HUES64 (cell line): Measurements from ENCODE around the gene PER1.

ENCODE experiments used
- H3K27ac ChIP-seq: 2 replicates; pipeline ENCODE4 v1.7.0; 2013; ENCODE audit warnings: low read depth, low read length, inconsistent platforms
- H3K27me3 ChIP-seq: 2 replicates; pipeline ENCODE4 v1.6.1; 2013; ENCODE audit warnings: mild to moderate bottlenecking, low read length; ENCODE audit not compliant: insufficient read depth
- H3K36me3 ChIP-seq: 2 replicates; pipeline ENCODE4 v1.6.1; 2013; ENCODE audit warnings: mild to moderate bottlenecking, low read length; ENCODE audit not compliant: insufficient read depth
- H3K4me1 ChIP-seq: 2 replicates; pipeline ENCODE4 v1.6.1; 2013; ENCODE audit warnings: mild to moderate bottlenecking, low read length, moderate library complexity; ENCODE audit not compliant: insufficient read depth
- H3K4me3 ChIP-seq: 2 replicates; pipeline ENCODE4 v1.5.1; 2013; ENCODE audit warnings: mild to moderate bottlenecking, low read length, moderate library complexity
- H3K9ac ChIP-seq: 2 replicates; pipeline ENCODE4 v1.6.1; 2013; ENCODE audit warnings: mild to moderate bottlenecking, low read depth, low read length
- H3K9me3 ChIP-seq: 2 replicates; pipeline ENCODE4 v1.6.1; 2013; ENCODE audit warnings: low read depth, low read length; ENCODE audit not compliant: insufficient read depth
- WGBS: fragments of 150-250, 120-280 bp; methylation state at CpG from one replicate; pipeline ENCODE4 v1.1.7; 2013; ENCODE audit warnings: missing lambda C conversion rate; 5-methylcytosine and 5-hydroxymethylcytosine counted together

The PER1 gene

GRCh38 chr17:8121407-8121680 is 30.9 kb downstream of the PER1 start:
- Histone ChIP-seq H3K27me3 (peaks cover 68% of the 10 kb centered on the region), H3K9me3 (no peaks in the 10 kb centered on the region), H3K9ac (no peak overlapping the region), H3K36me3 (no peaks in the 10 kb centered on the region), H3K4me3 (peak overlapping the region; percentile 76), H3K4me1 (peaks cover 8% of the 10 kb centered on the region; the same call in 1 of the 2 replicates), H3K27ac (no peak overlapping the region)
- under 1% methylated on average over 24 of the region's 25 CpGs for WGBS

DNA sequence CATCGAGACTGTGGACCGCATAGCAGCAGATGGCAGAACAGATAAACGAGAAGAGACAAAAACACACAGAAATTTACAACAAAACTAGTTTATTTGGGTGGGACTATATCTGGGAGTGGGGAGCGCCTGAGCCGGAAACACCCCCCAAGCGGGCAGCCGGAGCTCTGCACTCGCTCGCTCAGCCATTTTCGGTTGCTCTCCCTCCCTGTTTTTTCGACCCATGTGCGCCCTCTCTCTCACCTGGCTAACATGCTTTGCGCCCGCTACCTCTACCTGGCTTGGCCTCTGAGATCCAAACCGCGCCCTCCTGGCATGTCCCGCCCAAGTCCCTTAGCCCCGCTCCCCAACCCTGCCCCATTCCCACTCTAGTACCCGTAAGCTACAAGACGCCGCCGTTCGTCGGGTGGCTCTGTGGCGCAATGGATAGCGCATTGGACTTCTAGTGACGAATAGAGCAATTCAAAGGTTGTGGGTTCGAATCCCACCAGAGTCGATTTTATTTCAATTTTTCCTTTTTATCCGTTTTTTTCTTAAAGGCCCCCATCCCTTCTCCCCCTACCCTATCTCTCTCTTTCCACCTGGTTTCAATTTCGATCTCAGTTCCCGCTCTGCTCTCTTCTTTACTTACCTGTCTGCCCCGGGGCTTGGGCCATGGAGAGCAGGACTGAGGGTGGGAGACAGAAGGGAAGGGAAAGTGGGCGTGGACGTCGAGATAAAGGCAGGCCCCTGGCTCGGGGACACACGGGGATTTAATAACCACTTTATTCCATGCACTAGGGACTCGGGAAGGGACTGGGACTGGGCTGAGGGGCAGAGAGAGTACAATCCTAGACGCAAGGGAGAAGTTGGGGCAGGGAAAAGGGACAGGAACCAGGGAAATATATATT is 31.4 kb downstream of the PER1 start:
- H3K9ac ChIP-seq = peak overlapping the region; percentile 49
- peaks cover 69% of the 10 kb centered on the region for H3K27me3 ChIP-seq
- H3K36me3 ChIP-seq = no peaks in the 10 kb centered on the region
- no peaks in the 10 kb centered on the region for H3K9me3 ChIP-seq
- H3K27ac ChIP-seq = no peak overlapping the region
- peaks cover 8% of the 10 kb centered on the region; the same call in 1 of the 2 replicates for H3K4me1 ChIP-seq
- WGBS = 0% methylated on average over 35 of the region's 40 CpGs
- H3K4me3 ChIP-seq = peak overlapping the region; percentile 76

DNA sequence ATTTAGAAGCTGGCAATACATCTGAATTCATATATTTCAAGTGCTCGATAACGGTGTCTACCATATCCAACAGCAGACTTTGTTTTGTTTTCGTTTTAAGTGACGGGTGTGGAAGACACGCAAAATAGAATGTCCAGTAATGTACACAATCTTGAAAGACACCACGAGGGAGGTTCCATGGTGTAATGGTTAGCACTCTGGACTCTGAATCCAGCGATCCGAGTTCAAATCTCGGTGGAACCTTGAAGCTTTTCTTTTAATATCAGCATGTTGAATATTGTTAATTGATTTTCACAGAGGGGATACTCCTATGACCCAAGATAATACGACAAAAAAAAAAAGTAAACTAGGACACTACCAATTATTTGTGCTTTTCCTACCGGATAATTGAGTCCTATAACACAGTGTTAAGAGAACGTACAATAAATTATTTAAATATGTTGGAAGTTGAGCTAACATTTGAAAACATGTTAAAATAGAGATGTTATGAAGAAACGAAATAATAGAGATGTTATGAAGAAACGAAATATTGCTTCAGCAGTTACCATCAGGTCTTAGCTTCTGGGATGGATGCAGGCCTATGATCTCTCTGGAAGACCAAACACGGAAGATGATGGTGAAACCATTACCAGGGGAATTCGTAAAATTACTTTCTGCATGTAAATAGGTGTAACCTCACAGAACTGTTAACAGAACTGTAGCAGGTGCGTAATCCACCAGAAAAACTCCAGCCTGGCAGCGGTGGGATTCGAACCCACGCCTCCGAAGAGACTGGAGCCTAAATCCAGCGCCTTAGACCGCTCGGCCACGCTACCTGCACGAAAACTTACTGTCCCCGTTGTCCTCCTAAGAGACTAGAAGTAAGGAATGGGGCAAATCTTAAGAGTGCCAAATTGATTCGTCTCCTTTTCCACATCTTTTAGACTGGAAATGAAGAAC is 32.4 kb downstream of the PER1 start:
- Histone ChIP-seq H3K4me3 (peak overlapping the region; percentile 76), H3K36me3 (no peaks in the 10 kb centered on the region), H3K9ac (peak overlapping the region; percentile 49), H3K27ac (no peak overlapping the region), H3K9me3 (no peaks in the 10 kb centered on the region), H3K4me1 (peaks cover 7% of the 10 kb centered on the region; the same call in 1 of the 2 replicates), H3K27me3 (peaks cover 71% of the 10 kb centered on the region)
- under 1% methylated on average over 26 of the region's 28 CpGs for WGBS

- peaks cover 71% of the 10 kb centered on the region for H3K27me3 ChIP-seq
These were observed 33.2 kb downstream of the PER1 start for GRCh38 chr17:8118769-8119580.

DNA sequence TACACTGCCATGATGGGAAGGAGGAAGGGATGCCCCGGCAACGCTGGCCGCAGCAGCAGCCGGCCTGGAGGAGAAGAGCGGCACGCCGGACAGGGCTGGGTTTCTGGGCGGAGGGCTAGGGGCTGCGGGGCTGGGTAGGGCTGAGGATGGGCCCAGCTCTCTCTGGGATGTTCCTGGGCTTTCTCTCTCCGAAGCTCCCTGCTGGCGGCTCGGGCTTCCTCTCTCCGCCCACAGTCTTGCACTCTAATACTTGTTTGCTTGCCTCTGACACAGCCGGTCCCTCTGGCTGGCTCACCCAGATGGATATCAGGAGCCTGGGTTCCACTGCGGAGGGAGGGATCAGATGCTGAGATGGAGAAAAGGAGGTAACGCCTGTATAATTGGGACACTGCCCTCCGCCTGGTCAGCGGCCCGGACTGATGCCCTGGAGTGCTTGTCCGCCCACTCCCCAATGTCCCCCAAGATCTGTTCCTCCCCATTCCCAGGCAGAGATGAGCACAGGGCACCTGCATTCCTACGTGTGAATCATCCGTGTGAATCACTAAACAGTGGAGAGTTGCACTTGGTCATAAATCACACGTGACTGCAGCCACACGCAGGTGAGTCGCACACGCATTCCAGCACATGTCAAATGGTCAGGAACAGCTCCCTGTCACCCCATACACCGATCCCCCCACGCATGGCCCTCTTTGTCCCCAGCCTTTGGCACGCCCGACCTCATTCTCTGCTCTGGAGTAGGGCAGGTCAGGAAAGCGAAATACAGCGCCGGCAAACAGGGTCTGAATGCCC is 34.0 kb downstream of the PER1 start, which contains the start of gene ALOXE3:
ALOXE3 (minus strand) TSS at position 535 of the 789 bp plus-strand sequence; CDS start at position 11, 524 bp downstream.
- Histone ChIP-seq H3K27me3 (peaks cover 64% of the 10 kb centered on the region), H3K27ac (no peak within 1 kb of the TSS), H3K36me3 (no peaks in the 10 kb centered on the region), H3K4me3 (peak within 1 kb of the TSS; percentile 76), H3K9ac (no peak within 1 kb of the TSS; the same call in 1 of the 2 replicates), H3K4me1 (peaks cover 3% of the 10 kb centered on the region; the same call in 1 of the 2 replicates), H3K9me3 (no peaks in the 10 kb centered on the region)
- under 1% methylated on average over 33 of the region's 33 CpGs for WGBS

More at GRCh38 chr17:8118769-8119580, 33.2 kb downstream of the PER1 start:
- Histone ChIP-seq H3K27ac (no peak overlapping the region), H3K9me3 (no peaks in the 10 kb centered on the region), H3K4me1 (peaks cover 3% of the 10 kb centered on the region; the same call in 1 of the 2 replicates), H3K36me3 (no peaks in the 10 kb centered on the region), H3K4me3 (peak overlapping the region; percentile 76), H3K9ac (no peak overlapping the region)
- under 1% methylated on average over 38 of the region's 38 CpGs for WGBS

- Histone ChIP-seq H3K4me1 (peaks cover 3% of the 10 kb centered on the region; the same call in 1 of the 2 replicates), H3K9me3 (no peaks in the 10 kb centered on the region), H3K27ac (no peak overlapping the region), H3K27me3 (peaks cover 64% of the 10 kb centered on the region), H3K9ac (no peak overlapping the region; the same call in 1 of the 2 replicates), H3K36me3 (no peaks in the 10 kb centered on the region), H3K4me3 (peak overlapping the region; percentile 76)
- 7% methylated on average over 17 of the region's 18 CpGs for WGBS
These were observed 34.7 kb downstream of the PER1 start for GRCh38 chr17:8117367-8117979.

DNA sequence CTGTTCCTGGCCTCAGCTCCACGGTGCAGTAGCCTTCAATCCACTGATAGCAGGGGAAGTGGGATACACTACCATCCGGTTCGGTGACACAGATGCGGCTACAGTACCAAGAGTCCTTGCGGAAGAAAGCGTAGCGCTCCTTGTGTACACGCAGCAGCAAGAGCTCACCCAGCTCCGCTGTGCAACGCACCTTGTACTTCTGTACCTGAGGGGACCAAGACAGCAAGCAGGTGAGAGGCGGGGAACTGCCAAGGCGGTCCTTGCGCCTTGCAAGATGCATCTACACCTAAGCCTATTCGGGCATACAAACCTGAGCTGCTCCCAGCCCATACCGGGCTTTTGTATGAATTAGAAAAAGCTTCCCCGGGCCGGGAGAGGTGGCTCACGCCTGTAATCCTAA is 35.4 kb downstream of the PER1 start:
- WGBS = 75% methylated on average over 18 of the region's 18 CpGs
- H3K9ac ChIP-seq = no peak overlapping the region
- H3K9me3 ChIP-seq = no peaks in the 10 kb centered on the region
- peaks cover 3% of the 10 kb centered on the region; the same call in 1 of the 2 replicates for H3K4me1 ChIP-seq
- peaks cover 64% of the 10 kb centered on the region for H3K27me3 ChIP-seq
- no peak overlapping the region for H3K27ac ChIP-seq
- no peaks in the 10 kb centered on the region for H3K36me3 ChIP-seq
- no peak overlapping the region for H3K4me3 ChIP-seq

GRCh38 chr17:8110907-8111306 is 41.3 kb downstream of the PER1 start:
- H3K9ac ChIP-seq = no peak overlapping the region
- H3K27me3 ChIP-seq = peaks cover 73% of the 10 kb centered on the region
- no peaks in the 10 kb centered on the region for H3K36me3 ChIP-seq
- no peaks in the 10 kb centered on the region for H3K4me1 ChIP-seq
- WGBS = 92% methylated on average over 6 of the region's 6 CpGs
- no peak overlapping the region for H3K4me3 ChIP-seq
- no peaks in the 10 kb centered on the region for H3K9me3 ChIP-seq
- no peak overlapping the region for H3K27ac ChIP-seq

DNA sequence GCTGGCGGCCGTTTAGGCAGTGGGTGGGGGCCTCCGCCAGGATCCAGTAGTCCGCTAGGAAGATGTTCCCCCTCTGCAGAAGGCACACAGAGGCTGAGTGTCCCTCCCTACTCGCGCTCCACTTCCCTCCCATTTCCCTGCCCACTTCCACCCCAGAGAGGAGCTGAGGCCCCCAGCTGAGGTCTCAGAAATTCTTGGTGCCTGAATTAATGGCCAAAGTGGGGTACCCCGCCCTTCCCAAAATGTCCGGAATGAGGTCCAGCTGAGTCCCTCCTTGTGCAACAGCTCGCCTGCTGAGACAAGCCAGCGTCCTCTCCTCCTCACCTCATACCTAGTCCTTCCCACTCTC is 41.8 kb downstream of the PER1 start:
- Histone ChIP-seq H3K9me3 (no peaks in the 10 kb centered on the region), H3K36me3 (no peaks in the 10 kb centered on the region), H3K4me1 (no peaks in the 10 kb centered on the region), H3K27ac (no peak overlapping the region), H3K4me3 (peak overlapping the region; percentile 65), H3K27me3 (peaks cover 68% of the 10 kb centered on the region), H3K9ac (no peak overlapping the region)
- 28% methylated on average over 10 of the region's 10 CpGs for WGBS
